IPS-NIHi7 (cell line): ENCODE results near the gene PDE10A.

Experiments
- DNase-seq: peaks from one replicate; pipeline ENCODE4 v3.0.0; 2012; ENCODE audit warnings: mixed read lengths; ENCODE audit errors: extremely low spot score

PDE10A gene

DNA sequence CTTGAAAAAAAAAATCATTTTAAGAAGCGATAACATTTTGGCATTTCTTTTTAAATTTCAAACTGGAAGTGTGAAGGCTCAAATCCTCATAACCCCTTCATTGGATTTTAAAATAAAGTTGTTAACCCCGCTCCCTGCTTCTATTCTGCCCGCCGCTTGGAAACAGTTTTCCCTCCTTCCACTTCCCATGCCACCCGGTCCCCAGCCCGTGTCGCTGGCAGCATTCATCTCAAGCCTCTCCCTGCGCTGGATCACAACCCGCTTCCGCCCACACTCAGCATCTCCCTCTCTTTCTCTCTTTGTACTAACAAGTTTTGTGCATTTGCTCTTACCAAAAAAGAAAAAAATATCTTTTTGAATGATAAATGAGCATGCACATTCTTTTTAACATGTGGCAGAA is 15.4 kb upstream of the PDE10A start:
- no peak for DNase-seq

DNA sequence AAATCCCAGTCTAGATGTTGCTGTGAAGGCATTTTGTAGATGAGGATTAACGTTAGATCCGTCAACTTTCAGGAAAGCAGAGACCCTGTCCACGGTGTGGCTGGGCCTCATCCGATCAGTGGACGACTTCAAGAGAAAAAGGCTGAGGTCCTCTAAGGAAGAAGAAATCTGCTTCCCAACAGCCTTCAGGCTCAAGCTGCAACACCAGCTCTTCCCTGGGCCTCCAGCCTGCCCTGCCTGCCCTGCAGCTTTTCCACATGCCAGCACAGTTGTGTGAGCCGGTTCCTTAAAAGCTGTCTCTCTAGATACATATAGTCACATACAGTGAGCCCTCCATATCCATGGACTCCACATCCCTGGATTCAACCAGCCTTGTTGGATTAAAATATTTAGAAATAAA is 14.1 kb upstream of the PDE10A start:
- DNase-seq: no peak

DNA sequence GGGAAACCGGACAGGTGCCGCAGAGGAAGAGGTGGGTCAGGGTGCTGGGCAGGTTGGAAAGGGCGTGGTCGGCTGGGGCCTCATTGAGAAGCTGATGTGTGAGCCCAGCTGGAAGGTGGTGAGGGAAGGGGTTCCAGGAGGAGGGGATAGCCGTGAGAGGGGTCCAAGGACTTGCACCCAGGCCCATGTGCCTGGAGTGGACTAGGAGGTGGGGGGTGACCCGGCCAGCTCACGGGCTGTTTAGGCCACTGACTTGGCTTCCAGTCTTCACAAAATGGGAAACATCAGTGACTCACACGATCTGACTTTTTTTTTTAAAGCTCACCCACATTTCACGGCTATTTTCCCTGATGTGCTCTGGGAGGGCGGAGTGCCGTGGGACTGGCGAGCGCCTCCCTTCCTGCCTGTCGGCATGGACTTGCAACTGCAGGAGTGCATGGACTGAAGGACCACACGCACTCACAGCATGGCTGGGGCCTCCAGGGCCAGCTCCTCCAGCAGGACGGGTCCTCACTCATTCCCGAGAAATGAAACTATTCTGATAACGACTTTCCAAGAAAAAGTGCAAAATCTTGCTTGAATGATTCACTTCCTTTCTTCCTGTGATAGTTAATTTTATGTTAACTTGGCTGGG is 13.5 kb upstream of the PDE10A start:
- peak; percentile 36 for DNase-seq

DNA sequence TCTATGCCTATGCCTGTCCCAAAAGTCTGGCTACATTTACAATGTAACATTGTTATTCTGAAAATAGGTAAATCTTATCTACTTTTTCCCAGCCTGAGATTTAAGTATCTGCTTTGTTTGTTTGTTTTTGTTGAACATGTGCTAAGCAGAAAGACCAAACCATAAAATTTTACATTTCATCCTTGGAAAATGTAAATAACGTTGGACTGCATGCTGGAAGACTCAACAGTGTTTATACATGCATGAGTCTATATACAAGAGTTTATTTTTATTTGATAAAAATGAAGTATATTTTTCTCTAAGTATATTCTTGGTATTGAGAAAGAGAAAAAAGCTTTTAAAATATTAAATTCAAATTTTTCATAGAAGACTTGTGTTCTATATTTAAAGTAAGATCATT is 12.1 kb upstream of the PDE10A start:
- DNase-seq: no peak

DNA sequence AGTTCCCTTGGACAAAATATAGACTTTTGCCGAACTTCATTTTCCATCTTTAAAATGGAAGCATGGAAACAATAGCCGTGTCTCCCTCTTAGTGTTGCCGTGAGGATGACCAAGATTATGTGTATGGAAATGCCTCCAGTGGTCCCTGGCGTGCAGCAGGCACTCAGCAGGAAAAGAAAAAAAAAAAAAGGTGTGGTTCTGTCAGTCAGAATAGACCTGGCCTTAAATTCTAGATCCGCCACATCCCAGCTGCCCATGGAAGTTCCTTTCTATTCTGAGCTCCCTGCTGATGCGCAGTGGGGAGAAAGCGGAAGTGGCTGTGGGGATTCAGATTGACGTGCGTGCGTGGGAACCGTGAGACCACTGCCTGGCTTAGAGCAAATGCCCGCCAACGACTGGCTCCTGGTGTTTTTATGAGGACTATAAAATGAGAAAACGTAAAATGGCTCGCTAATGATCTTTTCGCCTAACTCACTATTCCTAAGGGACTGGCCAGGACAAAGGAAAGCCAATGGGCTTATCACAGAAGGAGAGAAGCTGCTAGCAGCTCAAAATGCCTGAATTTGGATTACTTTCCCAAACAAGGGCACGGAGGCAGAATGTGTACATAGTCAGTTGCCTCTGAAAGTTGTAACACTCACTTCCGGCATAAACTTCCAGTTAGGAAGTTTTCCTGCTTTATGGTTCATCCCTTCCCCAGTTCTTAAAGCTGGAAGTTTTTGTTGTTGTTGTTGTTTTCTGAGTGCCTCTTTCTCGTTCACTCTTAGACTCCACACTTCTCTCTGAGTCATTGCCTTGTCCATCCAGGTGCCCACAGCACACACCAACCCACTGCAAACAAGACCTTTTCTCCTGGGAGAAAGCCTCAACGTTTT is 11.4 kb upstream of the PDE10A start:
- DNase-seq: no peak

DNA sequence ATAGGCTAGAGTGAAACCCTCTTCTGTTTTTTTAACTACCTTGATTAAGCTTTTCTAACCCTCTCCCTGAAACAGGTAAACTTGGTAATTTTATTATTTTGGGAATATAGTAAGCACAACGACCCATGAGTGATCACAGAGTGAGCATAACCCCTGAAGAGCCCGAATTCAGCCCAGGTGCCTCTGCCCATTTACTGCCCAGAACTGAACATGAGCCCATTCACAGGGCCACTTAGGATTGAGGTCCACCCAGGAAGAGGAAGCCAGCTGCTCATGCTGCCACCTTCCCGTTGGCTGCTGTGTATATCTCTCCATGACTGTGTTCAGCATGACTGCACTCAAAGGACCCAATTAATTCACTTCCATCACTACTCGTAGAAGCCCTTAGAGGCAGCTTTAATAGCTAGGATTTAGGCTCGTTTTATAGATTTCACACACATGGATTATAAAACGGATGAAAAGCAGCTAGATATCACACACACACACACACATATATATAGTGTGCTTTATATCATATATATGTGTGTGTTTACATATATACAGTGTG is 8.3 kb upstream of the PDE10A start:
- DNase-seq: no peak

DNA sequence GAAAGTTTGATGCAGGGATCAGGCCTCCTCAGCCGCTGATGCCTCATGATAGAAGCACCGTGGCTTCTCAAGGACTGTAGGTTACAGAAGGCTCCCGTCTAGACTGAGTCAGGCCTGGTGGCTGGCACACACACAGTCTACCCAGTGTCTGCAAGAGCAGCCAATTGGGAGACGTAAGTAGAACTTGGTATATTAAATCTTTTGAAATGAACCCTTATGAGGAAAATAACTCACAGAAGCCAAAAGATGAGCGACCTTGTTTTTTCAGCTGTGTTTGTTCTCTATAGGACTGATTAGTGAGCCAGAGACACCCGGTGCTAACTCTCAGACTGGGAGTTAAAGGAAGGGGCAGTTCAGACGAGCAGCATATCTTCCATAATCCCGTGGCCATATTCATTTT is 5.9 kb upstream of the PDE10A start:
- DNase-seq: no peak

DNA sequence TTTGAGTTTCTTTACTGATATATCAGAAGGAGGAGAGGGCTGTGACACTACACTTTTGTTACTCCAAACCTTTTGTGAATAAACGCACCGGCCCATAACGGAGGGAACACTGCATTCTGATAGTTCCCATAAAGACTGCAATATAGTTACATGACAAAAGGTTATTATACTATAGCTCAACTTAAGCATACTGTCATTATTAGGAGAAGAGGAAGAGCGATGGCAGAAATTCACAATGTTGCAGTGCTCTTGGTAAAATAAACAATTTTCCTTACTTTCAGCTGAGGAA is 2.3 kb upstream of the PDE10A start:
- no peak for DNase-seq

DNA sequence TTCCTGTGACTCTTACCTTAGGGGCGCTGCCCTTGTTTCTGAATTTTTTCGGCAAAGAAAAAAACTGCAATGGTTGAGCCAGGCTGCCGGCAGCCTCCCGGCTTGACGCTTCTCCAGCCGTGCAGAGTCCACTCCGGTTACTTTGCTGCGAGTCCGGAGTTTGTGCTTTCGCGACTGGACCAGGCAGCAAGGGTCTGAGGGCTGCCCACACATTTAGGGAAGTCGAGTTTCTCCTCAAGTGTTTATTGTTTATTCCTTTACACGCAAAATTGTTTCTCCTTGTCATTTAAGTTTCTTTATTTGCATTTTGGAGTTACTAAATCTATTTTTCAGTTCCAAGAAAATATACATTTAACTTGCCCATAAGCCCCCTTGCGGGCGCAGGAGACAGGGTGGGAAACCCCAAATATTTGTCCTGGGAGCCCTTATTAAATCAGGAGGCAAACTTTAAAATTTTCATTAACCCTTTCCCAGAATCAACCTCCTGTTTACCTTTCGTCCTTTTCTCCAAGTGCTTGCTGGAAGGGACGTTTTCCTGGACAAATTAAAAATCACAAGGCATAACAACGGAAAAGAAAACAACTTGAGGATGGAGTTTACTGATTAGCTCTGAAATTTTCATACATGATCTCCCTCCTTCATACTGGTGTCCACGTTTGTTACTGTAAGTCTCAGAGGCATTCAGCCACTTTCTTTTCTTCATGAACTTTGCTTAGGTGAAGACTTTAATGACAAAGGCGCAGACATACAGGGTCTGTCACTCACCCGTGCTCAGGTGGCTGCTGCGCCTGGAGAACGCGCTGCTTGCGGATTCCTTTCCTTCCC is 1.7 kb upstream of the PDE10A start:
- DNase-seq: no peak

DNA sequence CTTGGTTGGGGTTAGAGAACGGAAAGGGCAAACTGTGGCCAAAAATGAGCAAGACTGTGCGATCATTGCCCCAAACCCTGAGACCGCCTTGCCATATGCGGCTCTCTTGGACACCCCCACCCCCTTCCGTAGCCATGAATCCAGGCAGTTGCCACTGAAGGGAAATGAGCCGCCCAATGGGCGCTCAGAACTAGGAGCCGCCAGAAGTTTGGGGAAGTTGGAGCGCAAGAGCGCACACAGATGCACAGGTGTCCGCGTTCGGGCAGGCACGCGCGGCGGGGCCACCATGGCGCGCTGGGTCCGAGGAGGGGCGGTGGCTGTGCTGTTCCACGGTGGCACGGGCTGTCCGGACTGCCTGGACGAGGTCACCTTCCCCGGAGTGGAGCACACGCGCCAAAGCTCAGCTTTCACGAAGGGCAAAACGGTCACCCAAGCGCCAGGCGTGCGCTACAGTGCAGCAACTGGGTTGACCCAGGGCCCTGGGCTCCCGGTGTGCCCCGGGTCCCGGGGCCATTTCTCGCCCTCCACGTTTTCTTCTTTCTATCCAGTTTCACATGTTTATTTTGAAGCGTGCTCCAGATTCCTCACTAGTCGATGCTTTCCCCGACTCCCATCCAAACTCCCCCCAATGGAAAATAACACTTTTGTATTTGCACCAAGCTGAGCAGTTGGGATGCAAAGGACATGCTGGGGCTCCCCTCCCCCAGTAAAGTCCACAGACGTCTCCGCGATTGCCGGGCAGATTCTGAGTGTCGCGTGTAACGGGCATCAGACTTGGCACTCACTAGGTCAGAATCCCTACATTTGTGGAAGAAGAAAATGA is 906 bp upstream of the PDE10A start:
- DNase-seq: no peak

DNA sequence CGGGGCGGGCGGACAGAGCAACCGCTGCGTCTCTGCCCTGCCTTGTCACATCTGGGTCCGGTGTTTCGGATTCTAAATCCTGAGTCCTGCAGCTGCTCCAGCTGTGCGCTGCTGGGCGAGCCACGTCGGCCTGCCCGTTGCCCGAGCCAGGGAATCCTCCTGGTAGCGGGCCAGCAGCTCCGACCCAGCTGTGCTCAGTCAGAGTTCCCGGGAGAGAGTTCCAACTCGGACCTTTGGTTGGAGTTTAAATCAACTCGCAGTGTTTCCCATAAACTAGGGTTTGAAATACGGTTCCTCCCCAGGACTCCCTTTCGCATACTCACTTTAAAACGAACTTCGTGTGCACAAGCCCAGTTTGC is 315 bp upstream of the PDE10A start:
- DNase-seq: peak; percentile 36

DNA sequence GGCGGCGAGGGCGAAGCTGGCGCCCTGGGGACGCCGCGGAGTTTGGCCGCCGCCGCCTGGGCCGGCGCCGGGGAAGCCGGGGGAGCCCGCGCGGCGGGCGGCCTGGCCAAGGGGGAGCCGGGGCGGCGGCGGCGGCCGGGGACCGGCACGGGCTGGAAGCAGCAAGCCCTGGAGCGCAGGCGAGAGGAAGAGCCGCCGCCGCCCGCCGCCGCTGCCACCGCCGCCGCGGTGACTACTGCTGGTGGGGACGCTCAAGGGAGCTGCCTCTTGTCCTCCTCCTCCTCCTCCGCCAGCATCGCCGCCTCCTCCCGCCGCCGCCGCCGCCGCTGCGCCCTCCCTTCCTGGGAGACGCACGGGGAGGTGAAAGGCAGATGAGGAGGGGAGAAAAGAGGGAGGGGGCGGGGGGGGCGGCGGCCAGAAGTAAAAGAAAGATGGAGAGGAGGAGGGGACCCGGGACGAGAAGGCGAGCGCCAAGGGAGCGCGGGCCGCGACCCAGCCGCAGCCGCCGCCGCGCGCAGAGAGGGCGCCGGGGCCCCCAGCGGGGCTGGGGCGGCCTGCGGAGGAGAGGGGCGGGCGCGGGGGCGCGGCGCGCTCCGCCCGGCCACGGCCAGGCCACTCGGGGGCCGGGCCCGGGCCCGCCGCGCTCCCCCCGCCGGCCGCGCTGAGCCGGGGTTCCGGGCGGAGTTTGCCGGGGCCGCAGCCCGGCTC is 846 bp downstream of the PDE10A start:
- DNase-seq: peak; percentile 40

DNA sequence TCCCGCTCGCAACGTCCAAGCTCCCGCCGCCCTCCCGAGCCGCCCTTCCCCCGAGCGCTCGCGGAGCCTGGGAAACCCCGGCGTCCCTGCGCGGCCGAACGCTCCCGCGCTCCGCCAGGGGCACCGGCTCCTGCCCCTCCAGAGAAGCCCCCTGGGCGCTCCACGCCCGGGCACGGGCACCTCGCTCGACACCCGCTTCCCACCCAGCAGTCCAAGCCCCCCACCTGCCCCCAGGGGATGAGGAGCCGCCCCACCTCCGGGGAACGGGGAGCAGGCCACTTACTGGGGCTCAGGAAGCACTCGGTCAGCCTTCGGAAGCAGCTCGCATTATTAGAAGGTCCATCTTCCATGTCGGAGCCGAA is 1.4 kb downstream of the PDE10A start:
- no peak for DNase-seq

DNA sequence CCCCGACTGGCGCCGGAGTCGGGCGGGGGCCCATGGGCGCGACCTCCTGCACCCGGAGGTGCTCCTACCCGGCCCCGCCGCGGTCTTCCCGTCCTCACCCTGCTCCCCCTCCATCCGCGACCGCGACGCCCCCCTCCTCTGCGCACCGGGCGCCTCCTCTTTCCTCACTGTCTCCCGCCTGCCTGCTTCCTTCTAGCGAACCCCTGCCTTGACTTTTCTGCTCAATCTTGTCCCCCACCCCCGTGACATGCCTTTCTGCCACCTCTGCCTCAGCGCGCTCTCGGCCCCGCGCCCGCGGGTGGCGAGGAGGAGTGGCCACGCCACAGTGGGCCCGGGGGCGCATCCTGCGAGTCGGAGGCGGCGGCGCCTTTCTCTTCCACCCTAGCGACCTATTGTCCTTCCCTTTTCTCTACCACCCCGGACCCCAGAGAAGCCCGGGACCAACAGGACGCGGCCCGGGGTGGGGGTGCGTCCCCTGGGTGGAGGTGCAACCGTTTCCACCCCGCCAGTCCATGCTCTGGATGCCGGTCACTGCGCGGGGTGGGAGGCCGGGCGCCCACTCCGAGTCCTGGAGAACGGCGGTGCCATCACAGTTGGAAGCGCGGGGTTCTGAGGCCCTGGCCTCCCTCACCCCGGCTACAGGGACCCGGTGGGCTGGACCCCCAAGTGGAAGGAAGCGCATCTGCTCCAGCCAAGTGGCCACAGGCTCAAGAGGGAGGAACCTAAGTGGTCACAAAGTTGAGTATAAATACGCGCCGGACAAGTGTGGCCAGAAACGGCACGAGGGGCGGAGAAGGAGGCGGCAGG is 2.0 kb downstream of the PDE10A start:
- DNase-seq: no peak

DNA sequence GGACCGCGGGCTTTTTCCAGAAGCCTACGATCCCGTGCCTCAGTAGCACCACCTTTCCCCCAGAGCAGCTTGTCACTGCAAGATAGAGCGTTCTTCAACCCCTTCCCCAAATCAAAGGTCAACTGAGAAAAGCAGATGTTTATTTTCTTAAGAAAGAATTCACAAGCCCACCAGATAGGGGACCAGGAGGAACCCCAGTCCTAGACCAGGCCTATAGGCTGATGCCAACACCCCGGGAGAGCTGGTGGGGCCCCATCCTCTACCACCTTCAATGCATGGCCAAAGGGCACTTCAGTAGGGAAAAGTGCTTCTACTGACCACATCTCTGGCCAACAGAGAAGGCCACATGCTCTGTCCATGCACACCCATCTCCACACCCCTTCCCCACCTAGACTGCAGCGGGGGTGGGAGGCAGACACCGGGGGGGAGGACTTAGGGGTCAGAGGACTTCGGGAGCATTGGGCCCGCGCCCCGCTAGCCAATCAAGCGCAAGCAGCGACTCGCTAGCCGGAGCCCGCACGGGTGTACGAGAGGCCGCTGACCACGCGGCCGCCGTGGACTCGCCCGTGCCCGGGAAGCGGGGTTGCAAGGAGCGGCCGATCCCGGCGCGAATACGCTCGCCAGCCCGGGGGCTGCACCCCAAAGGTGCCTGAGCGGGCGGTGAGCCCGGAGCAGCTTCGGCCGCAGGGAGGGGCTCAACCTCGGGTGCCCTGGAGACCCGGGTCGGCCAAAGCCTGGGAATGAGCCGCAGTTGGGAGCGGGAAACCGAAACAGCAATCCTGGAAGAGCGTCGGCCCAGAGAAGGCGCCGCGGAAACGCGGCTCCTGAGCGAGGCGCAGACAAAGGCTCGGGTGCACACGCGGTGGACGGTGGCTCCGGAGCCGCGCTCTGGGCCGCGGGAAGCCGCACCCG is 2.8 kb downstream of the PDE10A start:
- peak; percentile 28 for DNase-seq

DNA sequence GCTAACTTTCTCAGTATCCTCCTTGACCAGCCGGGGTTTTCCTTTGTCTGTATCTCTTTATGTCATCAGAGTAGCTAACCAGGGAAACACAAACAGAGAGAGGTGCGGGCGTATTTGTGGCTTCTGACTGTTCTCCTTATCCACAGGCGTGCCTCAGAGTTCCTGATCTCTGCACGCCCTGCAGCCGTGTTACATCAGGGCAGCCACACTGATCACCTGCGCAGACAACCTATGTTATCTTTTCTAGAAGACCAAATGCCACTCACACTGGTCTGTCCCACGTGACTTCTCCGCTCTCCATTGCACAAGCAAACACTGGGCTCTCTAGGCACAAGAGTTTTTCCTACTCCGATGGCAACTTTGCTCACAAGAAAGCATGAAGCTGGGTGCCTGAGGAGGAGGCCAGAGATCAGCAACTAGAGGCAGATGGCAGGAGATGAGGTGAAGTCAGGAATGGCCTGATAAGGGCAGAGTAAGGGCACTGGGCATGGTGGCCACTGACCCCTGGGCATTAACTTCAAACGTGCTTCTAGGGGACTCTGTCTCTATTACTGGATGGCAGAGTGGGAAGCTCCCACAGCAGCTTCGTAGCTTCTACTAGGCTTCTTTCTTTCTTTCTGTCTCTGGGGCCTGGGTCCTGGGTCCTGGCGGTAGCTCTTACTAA is 4.5 kb downstream of the PDE10A start:
- no peak for DNase-seq

DNA sequence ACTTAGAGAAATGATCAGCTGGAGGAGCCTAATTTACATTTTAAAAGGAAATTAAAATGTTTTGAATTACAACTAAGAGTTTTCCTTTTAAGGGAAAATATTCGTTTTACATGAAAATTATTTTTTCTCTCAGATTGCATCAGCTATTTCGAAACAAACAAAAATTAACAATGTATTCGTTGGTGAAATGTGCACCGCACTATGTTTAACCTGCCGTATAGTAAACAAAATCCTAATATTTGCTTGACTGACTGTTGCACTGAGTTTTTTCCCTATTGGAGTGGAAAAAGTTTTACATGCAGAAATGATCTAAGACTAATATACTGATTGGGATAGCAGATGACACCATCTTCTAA is 5.7 kb downstream of the PDE10A start:
- DNase-seq: no peak

DNA sequence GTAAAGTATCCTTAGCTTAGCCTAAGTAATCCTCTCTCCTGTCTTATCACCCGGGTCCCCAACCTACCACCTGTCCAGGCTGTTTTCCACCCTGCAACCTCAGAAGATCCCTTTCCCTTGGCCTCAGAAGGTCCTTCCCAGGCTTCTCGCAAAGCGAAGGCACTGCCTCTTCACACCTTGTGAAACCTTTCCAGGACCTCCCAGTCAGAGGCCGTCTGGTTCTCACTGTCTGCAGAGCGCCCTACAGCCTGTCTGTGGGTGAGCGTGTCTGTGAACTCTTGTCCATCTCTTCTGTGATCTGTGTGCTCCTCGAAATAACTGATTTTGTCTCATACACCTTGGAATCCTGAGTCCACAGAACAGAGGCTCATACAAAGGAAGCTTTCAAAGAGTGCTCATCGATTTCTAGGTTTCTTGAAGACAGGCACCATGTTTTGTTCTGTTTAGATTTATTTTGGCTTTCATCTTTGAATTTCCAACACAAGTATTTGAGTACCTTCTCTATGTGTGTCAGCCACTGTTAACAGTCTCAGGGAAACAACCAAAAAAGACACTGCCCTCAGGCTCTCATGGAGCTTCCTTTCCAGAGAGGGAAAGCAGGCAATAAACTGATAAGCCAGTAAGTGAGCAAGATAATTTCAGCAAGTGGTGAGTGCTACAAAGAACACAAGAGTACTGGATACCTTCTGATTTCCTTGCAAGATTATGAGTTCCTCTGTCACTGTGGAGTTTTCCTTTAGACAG is 6.3 kb downstream of the PDE10A start:
- no peak for DNase-seq
